Inflammatory macrophage treated with lipopolysaccharide for 4 hours (primary cell): ENCODE measurements around the gene ERCC6L.
A peak's percentile ranks its signal among the peaks of the same experiment; 100 is the strongest.

Source experiments
- DNase-seq: peaks from one replicate; pipeline ENCODE4 v3.0.0-alpha.2; 2020

Gene ERCC6L, protein sequence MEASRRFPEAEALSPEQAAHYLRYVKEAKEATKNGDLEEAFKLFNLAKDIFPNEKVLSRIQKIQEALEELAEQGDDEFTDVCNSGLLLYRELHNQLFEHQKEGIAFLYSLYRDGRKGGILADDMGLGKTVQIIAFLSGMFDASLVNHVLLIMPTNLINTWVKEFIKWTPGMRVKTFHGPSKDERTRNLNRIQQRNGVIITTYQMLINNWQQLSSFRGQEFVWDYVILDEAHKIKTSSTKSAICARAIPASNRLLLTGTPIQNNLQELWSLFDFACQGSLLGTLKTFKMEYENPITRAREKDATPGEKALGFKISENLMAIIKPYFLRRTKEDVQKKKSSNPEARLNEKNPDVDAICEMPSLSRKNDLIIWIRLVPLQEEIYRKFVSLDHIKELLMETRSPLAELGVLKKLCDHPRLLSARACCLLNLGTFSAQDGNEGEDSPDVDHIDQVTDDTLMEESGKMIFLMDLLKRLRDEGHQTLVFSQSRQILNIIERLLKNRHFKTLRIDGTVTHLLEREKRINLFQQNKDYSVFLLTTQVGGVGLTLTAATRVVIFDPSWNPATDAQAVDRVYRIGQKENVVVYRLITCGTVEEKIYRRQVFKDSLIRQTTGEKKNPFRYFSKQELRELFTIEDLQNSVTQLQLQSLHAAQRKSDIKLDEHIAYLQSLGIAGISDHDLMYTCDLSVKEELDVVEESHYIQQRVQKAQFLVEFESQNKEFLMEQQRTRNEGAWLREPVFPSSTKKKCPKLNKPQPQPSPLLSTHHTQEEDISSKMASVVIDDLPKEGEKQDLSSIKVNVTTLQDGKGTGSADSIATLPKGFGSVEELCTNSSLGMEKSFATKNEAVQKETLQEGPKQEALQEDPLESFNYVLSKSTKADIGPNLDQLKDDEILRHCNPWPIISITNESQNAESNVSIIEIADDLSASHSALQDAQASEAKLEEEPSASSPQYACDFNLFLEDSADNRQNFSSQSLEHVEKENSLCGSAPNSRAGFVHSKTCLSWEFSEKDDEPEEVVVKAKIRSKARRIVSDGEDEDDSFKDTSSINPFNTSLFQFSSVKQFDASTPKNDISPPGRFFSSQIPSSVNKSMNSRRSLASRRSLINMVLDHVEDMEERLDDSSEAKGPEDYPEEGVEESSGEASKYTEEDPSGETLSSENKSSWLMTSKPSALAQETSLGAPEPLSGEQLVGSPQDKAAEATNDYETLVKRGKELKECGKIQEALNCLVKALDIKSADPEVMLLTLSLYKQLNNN

DNA sequence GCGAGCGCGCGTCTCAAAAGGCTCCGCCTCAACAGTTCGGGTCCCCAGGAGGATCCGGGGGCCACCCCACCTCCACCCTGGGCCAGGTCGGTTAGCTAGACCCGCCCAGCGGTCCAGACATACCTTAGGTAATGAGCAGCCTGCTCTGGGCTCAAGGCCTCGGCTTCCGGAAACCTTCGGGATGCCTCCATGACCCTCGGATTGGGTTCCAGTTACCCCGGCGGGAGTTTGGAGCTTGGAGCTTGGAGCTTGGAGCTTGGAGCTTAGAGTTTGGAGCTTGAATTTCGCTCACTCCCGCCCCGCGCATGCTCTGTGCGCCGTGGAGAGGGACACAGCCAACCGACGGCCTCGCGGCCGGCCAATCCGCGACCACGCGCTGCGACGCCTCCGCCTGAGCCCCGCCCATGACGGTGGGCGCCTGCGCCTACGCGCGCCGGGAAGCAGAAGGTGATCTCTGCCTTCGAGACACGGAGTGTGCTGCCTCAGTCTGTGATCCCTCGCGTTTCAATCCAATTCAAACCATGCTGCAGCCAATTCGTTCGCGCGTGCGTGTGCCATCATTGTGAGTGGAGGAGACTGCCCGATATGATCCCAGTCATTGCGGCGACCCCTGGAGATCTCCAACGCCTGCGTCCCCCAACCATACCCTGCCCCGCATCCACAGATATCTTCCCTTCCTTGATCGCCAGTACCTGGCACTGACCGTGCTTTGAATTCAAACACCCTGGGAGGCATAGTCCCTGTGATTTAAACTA lies at the start of gene ERCC6L:
Gene ERCC6L, minus strand, starts transcription at position 307 of the 755 bp plus-strand sequence. Its CDS starts 116 bp downstream, at position 191.
- DNase-seq: peak; percentile 71

DNA sequence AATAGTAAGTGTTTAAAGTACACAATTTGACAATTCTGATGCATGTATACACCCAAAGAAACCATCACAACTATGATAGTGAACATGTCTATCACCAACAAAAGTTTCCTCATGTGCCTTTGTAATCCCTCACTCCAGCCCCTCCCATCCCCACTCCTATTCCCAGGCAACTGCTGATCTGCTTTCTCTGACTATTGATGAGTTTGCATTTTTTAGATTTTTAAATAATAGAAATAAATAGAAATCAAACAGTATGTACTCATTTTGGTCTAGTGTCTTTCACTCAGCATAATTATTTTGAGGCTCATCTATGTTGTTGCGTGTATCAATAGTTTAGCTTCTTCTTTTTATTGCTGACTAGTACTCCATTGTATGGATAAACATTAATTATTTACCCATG lies 43.5 kb upstream of the ERCC6L start:
- DNase-seq: no peak

DNA sequence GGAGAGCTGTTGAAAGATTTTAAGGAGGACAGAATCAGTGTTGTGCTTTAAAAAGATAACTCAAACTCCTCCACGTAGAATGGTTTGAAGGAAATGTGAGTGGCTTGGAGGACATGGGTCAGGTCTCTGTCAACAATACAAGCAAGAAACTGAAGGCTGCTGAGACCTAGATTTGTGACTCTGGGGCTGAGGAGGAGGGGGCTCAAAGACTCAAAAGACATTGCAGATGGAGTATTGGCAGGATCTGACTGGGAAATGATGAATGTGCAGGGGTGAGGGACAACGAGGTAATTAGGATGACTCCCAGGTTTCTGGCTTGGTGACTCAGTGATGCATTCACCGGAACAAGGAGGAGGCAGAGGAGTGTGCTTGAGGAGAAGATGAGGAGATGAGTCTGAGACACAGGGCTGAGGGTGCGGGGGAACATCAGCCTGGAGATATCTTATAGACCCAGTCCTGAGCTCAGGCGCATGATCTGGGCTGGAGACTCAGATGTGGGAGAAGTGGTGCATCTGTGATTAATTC lies 41.6 kb upstream of the ERCC6L start:
- DNase-seq: no peak

DNA sequence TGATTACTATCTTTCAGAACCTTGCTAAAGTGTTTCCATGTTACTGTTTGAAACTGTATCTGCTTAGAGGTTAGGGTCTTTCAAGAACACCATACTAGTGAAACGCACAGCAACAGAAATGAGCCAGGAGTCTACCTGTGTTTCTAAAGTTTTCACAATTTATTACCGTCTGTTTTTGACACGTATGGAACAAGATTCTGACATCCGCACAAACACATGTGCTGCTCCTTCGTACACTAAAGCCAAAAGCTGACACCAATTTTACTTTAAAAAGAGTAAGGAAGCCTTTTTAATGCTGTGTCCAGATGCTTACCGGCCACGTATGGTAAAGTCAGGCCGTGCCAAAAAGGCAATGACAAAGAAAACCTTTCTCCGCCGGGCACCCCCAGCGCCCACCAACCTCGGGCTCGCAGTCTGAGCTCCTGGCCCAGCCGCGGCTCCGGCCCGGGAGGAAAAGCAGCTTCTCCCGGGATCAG lies 37.7 kb upstream of the ERCC6L start:
- DNase-seq: no peak

DNA sequence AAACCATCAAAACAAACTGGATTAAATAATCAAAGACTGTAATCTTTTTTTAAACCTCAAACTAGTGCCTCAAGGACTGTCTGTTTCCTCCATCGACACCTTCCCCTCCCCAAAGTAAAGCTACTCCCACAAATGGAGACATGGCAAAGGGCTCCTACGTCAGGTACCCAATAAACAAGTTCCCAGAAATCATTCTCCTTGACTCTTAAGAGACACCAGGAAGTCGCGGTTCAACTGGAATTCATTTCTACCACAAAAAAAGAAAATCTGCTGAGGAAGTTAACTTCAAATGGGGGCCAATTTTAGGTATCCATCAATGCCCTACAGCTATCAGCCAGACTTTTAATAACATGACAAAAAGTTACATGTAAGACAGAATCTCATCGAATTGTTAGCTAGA lies 35.7 kb upstream of the ERCC6L start:
- DNase-seq: no peak

DNA sequence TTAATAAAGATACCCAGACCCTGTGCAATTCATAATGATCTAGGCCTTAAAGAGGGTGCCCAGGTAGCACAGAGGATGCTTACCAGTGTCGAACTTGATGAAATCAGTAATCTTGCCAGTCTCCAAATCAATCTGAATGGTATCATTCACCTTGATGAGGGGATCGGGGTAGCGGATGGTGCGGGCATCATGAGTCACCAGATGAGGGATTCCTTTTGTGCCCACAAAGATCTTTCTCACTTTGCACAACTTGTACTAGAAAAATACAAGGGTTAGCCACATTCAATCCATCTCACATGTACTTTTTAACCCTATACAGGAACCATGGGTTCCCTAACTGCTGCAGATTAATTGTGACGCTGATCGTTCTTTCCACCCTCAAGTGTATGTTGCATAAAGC lies 34.9 kb upstream of the ERCC6L start:
- DNase-seq: no peak

DNA sequence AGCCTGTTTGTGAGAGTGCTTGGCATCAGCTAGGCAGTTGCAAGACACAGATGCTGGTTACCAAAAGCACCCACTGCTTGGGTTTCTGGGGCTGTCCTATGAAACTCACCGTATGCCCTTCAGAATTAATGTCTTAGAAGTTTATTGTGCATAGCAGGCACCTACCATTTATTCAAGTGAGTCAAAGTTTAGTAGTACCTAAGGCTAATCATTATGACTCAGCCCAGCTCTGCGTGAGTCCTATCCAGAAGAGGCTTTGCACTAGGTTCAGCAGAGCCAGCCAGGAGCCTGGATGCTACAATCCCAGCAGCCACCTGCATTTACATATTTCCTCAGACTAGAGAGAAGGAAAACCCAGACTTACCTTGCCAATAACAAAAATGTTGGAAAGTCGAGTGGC lies 34.0 kb upstream of the ERCC6L start:
- no peak for DNase-seq

DNA sequence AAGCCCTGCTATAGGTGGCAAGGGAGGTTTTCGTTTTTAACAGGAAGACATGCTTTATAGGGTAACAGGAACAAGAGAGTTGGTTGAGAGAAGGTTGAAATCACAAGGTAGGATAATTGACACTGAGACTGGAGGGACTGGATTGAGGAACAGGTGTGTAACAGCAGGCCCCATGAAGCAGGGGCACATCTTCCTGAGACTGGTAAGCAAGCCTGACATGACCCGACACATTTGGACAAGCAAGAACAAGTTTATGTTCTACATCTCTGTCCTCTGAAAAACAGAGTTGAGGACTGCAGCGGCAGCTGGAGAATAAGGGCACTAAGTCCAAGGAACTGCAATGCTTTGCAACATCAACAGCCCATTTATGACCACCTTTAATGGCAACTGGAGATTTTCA lies 33.0 kb upstream of the ERCC6L start:
- no peak for DNase-seq

DNA sequence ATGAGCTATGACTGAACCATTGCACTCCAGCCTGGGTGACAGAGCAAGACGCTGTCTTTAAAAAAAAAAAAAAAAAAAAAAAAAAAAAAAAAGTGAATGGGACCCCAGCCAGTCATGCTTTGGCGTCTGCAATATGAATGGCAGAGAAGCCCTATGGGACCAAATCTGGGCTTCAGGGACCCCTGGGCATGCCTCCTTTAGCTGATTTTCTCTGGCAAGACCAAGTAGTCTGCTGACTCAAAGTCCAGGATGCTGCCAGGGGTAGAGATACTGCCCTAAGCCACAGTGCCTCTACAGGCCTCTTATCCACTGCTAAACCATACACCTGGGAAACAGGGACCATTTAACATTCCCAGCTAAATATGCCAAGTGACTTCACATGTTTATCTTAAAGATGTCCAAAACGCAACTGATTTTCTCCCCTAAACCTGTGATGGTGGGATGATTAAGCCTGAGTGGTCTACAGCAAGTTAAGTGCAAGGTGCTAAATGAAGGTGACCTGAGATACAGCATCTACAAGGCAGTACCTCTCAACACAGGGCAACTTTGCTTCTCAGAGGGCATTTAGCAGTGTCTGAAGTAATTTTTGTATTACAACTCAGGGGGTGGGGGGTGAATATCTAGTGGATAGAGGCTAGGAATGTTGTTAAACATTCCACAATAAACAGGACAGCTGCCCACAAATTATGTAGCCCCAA lies 32.4 kb upstream of the ERCC6L start:
- DNase-seq: no peak

DNA sequence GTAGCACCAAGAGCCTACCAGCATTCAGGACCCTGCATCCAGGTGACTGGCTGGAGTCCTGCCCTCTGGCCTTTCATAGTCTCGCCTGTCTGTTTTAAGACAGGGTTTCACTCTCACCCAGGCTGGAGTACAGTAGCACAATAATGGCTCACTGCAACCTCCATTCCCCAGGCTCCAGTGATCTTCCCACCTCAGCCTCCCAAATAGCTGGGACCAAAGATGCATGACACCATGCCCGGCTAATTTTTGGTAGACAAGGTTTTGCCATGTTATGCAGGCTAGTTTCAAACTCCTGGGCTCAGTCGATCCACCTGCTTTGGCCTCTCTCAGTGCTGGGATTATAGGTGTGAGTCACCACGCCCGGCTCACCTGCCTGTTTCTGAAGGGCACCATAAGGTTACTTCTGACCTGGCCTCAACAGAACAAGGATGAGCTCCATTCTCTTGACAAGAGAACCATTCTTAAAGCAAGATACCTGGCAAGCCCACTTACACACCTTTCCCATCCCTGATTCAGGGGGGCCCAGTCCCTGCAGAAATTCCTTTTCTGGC lies 31.6 kb upstream of the ERCC6L start:
- no peak for DNase-seq

DNA sequence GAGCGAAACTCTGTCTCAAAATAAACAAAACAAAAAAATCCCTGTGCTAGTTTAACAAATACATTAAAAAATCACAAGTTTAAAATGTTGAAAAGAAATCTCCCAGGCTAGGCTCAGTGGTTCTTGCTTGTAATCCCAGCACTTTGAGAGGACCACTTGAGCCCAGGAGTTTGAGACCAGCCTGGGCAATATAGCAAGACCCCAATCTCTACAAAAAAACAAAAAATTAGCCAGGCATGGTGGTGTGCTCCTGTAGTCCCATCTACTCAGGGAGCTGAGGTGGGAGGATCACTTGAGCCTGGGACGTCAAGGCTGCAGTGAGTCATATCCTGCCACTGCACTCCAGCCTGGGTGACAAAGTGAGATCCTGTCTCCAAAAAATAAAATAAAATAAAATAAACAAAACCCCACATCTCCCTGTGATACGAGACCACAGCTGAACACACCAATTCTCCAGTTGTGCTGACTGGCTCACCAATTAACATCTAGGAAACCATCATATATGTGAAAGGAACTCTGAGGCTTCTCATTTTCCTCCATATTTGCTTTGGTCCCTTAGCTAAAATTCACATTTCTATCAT lies 30.9 kb upstream of the ERCC6L start:
- no peak for DNase-seq

DNA sequence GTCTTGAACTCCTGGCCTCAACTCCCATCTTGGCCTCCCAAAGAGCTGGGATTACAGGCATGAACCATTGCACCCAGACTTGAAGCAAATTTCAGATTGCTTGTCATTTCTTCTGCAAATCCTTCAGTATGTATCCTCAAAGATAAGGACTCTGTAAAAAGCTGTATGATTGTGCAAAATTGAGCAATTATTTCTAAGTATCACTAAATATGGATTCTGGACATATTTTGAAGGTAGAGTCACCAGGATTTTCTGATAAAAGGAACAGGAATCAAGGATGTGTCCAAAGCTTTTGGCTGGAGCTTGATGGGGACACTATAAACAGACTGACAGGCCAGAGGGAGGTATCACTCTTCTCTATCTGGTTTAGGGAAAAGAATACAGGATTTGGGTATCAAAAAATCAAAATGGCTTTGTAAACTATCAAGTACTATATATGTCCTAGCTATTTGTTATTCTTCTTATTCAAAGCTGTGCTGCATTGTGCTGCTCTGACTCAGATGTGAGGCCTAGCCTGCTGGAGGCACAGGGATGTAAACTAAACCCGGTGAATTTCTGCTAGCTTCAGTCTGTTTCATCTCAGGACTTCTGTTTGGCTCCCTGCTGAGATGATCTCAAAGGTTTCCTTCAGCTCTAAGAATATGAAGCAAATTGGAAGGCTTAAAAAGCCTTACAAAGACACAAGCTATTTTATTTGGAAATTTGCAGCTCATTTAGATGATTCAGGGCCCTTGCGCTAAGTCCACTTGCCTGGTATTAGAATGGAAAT lies 30.0 kb upstream of the ERCC6L start:
- no peak for DNase-seq

DNA sequence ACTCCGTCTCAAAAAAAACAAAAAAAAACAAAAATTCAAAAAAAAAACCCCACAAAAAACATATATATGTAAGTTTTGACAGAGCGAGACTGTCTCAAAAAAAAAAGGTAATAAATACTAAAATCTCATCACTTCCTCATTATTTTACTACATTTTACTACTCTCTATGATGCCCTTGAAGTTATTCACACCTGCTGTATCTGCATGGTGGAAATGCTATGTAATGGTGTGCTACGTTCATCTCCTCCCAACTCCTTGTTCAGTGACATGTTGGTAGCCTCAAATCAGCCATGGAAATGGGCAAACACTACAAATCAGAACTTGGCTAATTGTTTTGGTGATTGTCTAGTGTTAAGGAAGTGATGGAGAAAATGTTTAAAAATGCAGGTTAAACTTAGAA lies 26.4 kb upstream of the ERCC6L start:
- DNase-seq: no peak

DNA sequence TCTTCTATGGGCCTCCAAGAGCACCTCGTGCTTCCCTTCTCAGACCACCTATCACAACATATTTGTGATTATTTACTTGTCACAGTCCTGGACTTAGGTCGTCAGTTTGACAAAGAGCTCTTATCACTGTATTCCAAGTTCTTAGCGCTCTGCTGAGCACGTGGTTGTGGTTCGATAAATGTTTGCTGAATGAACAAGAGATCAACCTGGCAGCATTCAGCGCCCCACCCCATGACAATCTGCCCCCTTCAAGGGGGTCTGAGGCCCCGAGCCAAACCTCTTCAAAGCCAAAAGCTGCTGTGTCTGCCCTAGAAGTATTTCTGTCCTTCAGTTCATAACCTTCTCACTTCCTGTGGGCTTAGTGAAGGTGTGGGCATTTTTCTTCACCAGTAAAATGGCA lies 23.2 kb upstream of the ERCC6L start:
- no peak for DNase-seq

DNA sequence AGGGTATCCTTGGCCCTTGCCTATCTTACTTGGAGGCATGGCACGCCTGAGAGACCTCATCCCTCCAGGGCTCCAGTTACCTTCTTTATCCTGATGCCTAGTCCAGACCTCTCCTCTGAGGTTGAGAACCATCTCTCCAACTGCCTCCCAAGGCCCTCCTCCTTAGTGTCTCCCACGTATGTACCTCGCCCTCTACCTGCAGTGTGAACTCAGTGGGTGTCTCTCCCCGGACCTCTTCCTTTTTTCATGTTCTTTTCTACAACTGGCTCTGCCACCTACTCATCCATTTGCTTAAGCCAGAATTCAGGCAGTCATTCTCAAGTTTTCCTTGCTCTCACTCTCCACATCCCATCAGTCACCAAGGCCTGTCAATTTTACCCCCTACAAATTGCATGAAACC lies 21.6 kb upstream of the ERCC6L start:
- no peak for DNase-seq

DNA sequence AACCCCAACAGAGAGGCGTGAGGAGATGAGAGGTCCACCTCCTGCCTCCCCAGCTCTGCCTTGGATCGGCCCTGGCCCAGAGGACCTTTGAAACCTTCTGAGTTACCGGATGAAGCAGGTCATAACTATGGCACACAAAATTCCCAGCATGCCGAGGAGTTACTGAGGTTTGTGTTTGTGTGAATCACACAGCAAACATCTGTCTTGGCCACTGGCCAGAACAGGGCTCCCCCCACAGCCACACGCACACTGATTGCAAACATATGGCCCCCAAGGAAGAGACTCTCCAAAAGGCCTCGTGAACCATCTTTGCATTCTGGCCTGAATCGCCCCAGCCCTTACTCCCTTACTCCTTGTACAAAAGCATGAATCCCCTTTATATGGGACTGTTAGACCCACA lies 19.3 kb upstream of the ERCC6L start:
- no peak for DNase-seq

DNA sequence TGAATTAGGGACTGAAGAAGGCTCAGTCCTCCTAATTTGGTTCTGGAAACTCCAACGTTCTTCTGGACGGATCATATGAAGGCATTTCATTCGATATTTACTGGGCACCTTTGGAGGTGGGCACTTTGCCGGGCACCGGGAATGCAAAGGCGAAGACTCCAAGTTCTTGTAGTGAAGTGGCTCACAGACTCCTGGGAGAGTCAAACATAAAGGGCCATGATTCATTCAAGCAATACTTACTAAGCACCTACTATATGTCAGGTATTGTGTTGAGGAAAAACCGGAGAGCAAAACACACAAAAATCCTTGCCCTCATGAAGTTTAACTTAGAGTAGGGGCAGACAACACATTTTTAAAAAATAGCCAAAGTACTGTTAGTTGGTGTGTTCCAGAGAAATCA lies 17.0 kb upstream of the ERCC6L start:
- DNase-seq: no peak

DNA sequence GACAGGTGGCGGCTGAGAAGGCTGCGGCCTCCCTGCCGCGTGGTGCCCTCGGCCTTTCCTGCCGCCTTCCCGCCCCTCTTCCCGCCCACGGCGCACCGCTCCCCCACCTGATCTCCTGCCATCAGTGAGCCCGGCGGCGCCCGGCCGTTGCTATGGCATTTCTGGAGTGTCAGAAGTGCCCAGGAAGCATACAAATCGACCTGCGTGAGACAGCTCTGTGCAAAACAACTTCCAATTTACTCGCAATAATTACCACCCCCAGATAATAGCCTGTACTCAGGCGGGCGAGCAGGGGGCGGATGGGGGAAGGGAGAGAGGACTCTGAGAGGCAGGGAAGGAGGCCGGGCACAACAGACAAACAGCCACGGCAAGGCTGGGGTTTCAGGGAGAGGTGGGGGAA lies 16.6 kb upstream of the ERCC6L start:
- no peak for DNase-seq

DNA sequence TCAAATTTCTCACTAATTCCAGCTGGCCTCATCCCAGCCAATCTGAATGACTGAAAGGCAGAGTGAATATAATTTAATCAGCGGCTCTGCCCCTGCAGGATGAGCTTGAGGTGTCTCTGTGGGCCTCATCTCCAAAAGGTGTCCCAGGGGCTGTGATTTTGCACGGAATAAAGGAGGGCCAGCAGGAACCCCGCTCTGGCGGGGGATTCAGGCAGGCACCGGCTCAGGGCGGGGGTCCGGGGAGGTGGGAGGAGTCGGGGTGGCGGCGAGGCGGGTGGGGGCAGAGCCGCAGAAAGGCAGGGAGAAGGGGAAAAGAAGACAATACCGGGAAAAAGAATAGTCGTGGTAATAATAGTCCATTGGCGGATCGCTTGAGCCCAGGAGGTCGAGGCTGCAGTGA lies 16.0 kb upstream of the ERCC6L start:
- DNase-seq: no peak

DNA sequence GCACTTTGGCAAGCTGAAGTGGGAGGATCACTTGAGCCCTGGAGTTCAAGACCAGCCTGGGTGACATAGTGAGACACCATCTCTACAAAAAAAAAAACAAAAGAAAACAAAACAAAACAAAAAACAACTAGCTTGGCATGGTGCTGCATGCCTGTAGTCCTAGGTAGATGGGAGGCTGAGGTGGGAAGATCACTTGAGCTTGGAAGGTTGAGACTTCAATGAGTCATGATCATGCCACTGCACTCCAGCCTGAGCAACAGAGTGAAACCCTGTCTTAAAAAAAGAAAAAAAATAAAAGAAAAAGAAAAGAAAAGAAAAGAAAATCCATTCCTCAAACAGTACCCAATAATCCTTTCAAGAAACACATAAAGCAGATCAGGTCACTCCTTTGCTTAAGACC lies 14.9 kb upstream of the ERCC6L start:
- DNase-seq: no peak
